ENCODE results near the gene BTN1A1. TPM values are rescaled to one million over a fixed set of nuclear protein-coding genes. Genes with fewer than 3 reads are reported as not detected.

The BTN1A1 gene
- total and polyA plus RNA-seq, 9 of the 15 experiments (the other 6 are each of a cell fraction or from before 2014, with no cell fraction given) = 0.01 to 0.15 (median 0.06) TPM; not detected in 4

DNA sequence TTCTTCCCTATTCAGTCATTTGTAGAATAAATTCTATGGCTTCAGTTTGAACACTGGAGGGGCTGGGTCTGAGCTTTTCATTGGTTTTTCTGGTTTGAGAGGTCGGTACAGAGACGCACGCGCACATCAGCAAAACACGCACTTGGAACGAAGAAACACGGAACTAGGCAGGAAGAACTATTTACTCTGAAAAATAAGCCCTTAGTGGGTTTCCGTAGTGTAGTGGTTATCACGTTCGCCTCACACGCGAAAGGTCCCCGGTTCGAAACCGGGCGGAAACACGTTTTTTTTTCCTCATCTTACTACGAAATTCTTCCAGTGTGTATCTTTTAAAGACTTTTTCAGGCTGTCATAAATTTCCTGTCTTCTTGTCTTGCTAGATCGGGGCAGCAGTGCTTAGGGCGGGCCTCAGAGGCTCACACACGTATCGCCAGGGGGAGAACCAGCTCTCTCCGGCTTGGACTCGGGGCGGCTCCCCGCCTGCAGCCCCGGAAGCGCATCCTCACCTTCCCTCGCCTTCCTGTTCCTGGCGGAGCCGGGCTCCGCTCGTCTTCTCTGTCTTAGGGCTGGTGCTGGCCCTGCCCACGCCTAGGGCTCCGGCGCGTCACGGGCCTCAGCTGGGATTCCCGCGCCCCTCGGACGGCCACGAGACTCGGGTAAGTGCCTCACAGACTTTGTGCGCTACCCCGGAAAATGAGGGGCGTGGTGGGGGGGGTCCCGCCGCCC is 37.9 kb downstream of the BTN1A1 start, which contains the start of gene HMGN4 (continued):
- peak; percentile 78 for TF ChIP-seq ZNF766 (CRISPR knock-in tag; conservative IDR thresholded peaks at IDR 0.05)
- TF ChIP-seq, protein P1, sequence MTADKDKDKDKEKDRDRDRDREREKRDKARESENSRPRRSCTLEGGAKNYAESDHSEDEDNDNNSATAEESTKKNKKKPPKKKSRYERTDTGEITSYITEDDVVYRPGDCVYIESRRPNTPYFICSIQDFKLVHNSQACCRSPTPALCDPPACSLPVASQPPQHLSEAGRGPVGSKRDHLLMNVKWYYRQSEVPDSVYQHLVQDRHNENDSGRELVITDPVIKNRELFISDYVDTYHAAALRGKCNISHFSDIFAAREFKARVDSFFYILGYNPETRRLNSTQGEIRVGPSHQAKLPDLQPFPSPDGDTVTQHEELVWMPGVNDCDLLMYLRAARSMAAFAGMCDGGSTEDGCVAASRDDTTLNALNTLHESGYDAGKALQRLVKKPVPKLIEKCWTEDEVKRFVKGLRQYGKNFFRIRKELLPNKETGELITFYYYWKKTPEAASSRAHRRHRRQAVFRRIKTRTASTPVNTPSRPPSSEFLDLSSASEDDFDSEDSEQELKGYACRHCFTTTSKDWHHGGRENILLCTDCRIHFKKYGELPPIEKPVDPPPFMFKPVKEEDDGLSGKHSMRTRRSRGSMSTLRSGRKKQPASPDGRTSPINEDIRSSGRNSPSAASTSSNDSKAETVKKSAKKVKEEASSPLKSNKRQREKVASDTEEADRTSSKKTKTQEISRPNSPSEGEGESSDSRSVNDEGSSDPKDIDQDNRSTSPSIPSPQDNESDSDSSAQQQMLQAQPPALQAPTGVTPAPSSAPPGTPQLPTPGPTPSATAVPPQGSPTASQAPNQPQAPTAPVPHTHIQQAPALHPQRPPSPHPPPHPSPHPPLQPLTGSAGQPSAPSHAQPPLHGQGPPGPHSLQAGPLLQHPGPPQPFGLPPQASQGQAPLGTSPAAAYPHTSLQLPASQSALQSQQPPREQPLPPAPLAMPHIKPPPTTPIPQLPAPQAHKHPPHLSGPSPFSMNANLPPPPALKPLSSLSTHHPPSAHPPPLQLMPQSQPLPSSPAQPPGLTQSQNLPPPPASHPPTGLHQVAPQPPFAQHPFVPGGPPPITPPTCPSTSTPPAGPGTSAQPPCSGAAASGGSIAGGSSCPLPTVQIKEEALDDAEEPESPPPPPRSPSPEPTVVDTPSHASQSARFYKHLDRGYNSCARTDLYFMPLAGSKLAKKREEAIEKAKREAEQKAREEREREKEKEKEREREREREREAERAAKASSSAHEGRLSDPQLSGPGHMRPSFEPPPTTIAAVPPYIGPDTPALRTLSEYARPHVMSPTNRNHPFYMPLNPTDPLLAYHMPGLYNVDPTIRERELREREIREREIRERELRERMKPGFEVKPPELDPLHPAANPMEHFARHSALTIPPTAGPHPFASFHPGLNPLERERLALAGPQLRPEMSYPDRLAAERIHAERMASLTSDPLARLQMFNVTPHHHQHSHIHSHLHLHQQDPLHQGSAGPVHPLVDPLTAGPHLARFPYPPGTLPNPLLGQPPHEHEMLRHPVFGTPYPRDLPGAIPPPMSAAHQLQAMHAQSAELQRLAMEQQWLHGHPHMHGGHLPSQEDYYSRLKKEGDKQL (CRISPR knock-in tag; IDR thresholded peaks at IDR 0.05; ENCODE audit: borderline replicate concordance) = no peak
- TF ChIP-seq, protein P2, sequence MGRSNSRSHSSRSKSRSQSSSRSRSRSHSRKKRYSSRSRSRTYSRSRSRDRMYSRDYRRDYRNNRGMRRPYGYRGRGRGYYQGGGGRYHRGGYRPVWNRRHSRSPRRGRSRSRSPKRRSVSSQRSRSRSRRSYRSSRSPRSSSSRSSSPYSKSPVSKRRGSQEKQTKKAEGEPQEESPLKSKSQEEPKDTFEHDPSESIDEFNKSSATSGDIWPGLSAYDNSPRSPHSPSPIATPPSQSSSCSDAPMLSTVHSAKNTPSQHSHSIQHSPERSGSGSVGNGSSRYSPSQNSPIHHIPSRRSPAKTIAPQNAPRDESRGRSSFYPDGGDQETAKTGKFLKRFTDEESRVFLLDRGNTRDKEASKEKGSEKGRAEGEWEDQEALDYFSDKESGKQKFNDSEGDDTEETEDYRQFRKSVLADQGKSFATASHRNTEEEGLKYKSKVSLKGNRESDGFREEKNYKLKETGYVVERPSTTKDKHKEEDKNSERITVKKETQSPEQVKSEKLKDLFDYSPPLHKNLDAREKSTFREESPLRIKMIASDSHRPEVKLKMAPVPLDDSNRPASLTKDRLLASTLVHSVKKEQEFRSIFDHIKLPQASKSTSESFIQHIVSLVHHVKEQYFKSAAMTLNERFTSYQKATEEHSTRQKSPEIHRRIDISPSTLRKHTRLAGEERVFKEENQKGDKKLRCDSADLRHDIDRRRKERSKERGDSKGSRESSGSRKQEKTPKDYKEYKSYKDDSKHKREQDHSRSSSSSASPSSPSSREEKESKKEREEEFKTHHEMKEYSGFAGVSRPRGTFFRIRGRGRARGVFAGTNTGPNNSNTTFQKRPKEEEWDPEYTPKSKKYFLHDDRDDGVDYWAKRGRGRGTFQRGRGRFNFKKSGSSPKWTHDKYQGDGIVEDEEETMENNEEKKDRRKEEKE (IDR thresholded peaks at IDR 0.05; ENCODE audit: borderline replicate concordance in 1 of 2, control insufficient read depth in 1 of 2, low read depth in 2 of 2, low read length in 1 of 2) = no peak
- TF ChIP-seq POLR3G (IDR thresholded peaks at IDR 0.05; ENCODE audit: extremely low read depth, insufficient read length, insufficient replicate concordance) = no peak
- TF ChIP-seq, protein P3, sequence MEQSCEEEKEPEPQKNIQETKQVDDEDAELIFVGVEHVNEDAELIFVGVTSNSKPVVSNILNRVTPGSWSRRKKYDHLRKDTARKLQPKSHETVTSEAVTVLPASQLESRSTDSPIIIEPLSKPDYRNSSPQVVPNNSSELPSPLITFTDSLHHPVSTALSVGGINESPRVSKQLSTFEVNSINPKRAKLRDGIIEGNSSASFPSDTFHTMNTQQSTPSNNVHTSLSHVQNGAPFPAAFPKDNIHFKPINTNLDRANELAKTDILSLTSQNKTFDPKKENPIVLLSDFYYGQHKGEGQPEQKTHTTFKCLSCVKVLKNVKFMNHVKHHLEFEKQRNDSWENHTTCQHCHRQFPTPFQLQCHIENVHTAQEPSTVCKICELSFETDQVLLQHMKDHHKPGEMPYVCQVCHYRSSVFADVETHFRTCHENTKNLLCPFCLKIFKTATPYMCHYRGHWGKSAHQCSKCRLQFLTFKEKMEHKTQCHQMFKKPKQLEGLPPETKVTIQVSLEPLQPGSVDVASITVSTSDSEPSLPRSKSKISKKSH (CRISPR knock-in tag; IDR thresholded peaks at IDR 0.05) = no peak
- no peak for TF ChIP-seq ZNF311 (CRISPR knock-in tag; IDR thresholded peaks at IDR 0.05)
- TF ChIP-seq SRSF7 (optimal IDR thresholded peaks at IDR 0.05; ENCODE audit: low read depth, low read length) = no peak
- no peak for TF ChIP-seq ZKSCAN3 (CRISPR knock-in tag; IDR thresholded peaks at IDR 0.05)
- TF ChIP-seq GTF2E2 (tag; IDR thresholded peaks at IDR 0.05) = peak; percentile 91; the same call in 1 of the 2 replicates
- no peak for TF ChIP-seq FUS (optimal IDR thresholded peaks at IDR 0.05; ENCODE audit: low read depth, low read length)
- TF ChIP-seq IRF2 (CRISPR knock-in tag; IDR thresholded peaks at IDR 0.05) = no peak
- TF ChIP-seq ZNF408 (CRISPR knock-in tag; IDR thresholded peaks at IDR 0.05; ENCODE audit: low read depth) = no peak
